ENCODE data around the gene MMS19. TPM values are rescaled to one million over a fixed set of nuclear protein-coding genes. Genes with fewer than 3 reads are reported as not detected.
"Not testable (repeated sequence)": the region's sequence is repeated elsewhere in the genome, so short reads cannot be mapped to it uniquely, and the experiment has no call there.

MMS19 gene
- total and polyA plus RNA-seq, 2 donors from 2014 or later, result 49.7 to 56.1 TPM

GRCh38 chr10:97474918-97475317, 23.3 kb downstream of the MMS19 start:
- no peak for FAIRE-seq
- H3K4me3 ChIP-seq (ENCODE audit: low read length in 3 of 3), result no peak overlapping the region
- TF ChIP-seq, protein P1, sequence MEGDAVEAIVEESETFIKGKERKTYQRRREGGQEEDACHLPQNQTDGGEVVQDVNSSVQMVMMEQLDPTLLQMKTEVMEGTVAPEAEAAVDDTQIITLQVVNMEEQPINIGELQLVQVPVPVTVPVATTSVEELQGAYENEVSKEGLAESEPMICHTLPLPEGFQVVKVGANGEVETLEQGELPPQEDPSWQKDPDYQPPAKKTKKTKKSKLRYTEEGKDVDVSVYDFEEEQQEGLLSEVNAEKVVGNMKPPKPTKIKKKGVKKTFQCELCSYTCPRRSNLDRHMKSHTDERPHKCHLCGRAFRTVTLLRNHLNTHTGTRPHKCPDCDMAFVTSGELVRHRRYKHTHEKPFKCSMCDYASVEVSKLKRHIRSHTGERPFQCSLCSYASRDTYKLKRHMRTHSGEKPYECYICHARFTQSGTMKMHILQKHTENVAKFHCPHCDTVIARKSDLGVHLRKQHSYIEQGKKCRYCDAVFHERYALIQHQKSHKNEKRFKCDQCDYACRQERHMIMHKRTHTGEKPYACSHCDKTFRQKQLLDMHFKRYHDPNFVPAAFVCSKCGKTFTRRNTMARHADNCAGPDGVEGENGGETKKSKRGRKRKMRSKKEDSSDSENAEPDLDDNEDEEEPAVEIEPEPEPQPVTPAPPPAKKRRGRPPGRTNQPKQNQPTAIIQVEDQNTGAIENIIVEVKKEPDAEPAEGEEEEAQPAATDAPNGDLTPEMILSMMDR (IDR thresholded peaks at IDR 0.05; ENCODE audit: borderline replicate concordance, extremely low read depth, insufficient read depth), result no peak
- no peak overlapping the region for H3K9ac ChIP-seq (ENCODE audit: low read length in 3 of 3)
- H3K27ac ChIP-seq (ENCODE audit: low read depth in 2 of 2, low read length in 2 of 2), result no peak overlapping the region
- no peaks in the 10 kb centered on the region for H3K4me1 ChIP-seq (ENCODE audit: control insufficient read depth in 2 of 3, insufficient read depth in 2 of 3, low read depth in 1 of 3, low read length in 3 of 3)
- no peaks in the 10 kb centered on the region for H3K9me3 ChIP-seq (ENCODE audit: control insufficient read depth in 2 of 3, insufficient read depth in 1 of 3, low read length in 3 of 3)
- no peaks in the 10 kb centered on the region for H3K27me3 ChIP-seq (ENCODE audit: control insufficient read depth, insufficient read depth, low read length)
- intact Hi-C loops (cut with DNase I), result no loop called here
- peaks cover 12 to 66% (median 43%) of the 10 kb centered on the region in 3 donors for H3K36me3 ChIP-seq (ENCODE audit: control insufficient read depth in 2 of 3, insufficient read depth in 3 of 3, low read length in 3 of 3)
- DNase-seq, result no peak

- FAIRE-seq; intact Hi-C loops (cut with DNase I): not testable (repeated sequence)
Measured at GRCh38 chr10:97468781-97469180, 29.4 kb downstream of the MMS19 start.

GRCh38 chr10:97468162-97468561, 30.1 kb downstream of the MMS19 start:
- no peaks in the 10 kb centered on the region for H3K9me3 ChIP-seq (ENCODE audit: control insufficient read depth in 2 of 3, insufficient read depth in 1 of 3, low read length in 3 of 3)
- FAIRE-seq (no peak), DNase-seq (no peak)
- no peak overlapping the region for H3K4me3 ChIP-seq (ENCODE audit: low read length in 3 of 3)
- no peak overlapping the region for H3K27ac ChIP-seq (ENCODE audit: low read depth in 2 of 2, low read length in 2 of 2)
- intact Hi-C loops (cut with DNase I), result no loop called here
- TF ChIP-seq, protein P1 (IDR thresholded peaks at IDR 0.05; ENCODE audit: borderline replicate concordance, extremely low read depth, insufficient read depth), result no peak
- H3K9ac ChIP-seq (ENCODE audit: low read length in 3 of 3), result no peak overlapping the region
- peaks cover 0 to 6% (median 0%) of the 10 kb centered on the region in 3 donors for H3K4me1 ChIP-seq (ENCODE audit: control insufficient read depth in 2 of 3, insufficient read depth in 2 of 3, low read depth in 1 of 3, low read length in 3 of 3)
- H3K27me3 ChIP-seq (ENCODE audit: control insufficient read depth, insufficient read depth, low read length), result no peaks in the 10 kb centered on the region
- H3K36me3 ChIP-seq (ENCODE audit: control insufficient read depth in 2 of 3, insufficient read depth in 3 of 3, low read length in 3 of 3), result peaks cover 21 to 49% (median 44%) of the 10 kb centered on the region in 3 donors

More at GRCh38 chr10:97468781-97469180, 29.4 kb downstream of the MMS19 start:
- not testable (repeated sequence) for H3K4me1 ChIP-seq (ENCODE audit: control insufficient read depth in 2 of 3, insufficient read depth in 2 of 3, low read depth in 1 of 3, low read length in 3 of 3); H3K4me3 ChIP-seq (ENCODE audit: low read length in 3 of 3); H3K9me3 ChIP-seq (ENCODE audit: control insufficient read depth in 2 of 3, insufficient read depth in 1 of 3, low read length in 3 of 3); H3K9ac ChIP-seq (ENCODE audit: low read length in 3 of 3); DNase-seq; H3K27ac ChIP-seq (ENCODE audit: low read depth in 2 of 2, low read length in 2 of 2); H3K27me3 ChIP-seq (ENCODE audit: control insufficient read depth, insufficient read depth, low read length)
- H3K36me3 ChIP-seq (ENCODE audit: control insufficient read depth in 2 of 3, insufficient read depth in 3 of 3, low read length in 3 of 3), result peaks cover 17 to 55% (median 45%) of the 10 kb centered on the region in 3 donors

DNA sequence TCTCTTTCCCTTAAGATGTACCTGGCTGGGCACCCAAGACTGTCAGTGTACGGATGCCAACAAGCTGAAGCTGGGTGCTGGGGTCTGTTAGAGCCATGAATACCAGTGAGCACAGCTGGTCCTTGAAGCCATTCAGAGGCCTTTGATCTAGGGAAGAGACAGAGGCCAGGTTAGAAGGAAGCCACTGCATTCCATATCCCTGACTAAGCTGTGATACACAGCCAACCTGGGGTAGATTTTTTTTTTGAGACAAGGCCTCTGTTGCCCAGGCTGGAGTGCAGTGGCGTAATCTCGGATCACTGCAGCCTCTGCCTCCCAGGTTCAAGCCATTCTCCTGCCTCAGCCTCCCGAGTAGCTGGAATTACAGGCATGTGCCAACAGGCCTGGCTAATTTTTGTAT, 31.5 kb downstream of the MMS19 start:
- intact Hi-C loops (cut with DNase I), result no loop called here

More for the DNA sequence above, 31.5 kb downstream of the MMS19 start:
- Histone ChIP-seq H3K9me3 (ENCODE audit: control insufficient read depth in 2 of 3, insufficient read depth in 1 of 3, low read length in 3 of 3) (no peaks in the 10 kb centered on the region), H3K9ac (ENCODE audit: low read length in 3 of 3) (no peak overlapping the region), H3K4me1 (ENCODE audit: control insufficient read depth in 2 of 3, insufficient read depth in 2 of 3, low read depth in 1 of 3, low read length in 3 of 3) (peaks cover 0 to 6% (median 0%) of the 10 kb centered on the region in 3 donors), H3K4me3 (ENCODE audit: low read length in 3 of 3) (no peak overlapping the region), H3K27me3 (ENCODE audit: control insufficient read depth, insufficient read depth, low read length) (no peaks in the 10 kb centered on the region), H3K36me3 (ENCODE audit: control insufficient read depth in 2 of 3, insufficient read depth in 3 of 3, low read length in 3 of 3) (peaks cover 26 to 60% (median 52%) of the 10 kb centered on the region in 3 donors), H3K27ac (ENCODE audit: low read depth in 2 of 2, low read length in 2 of 2) (no peak overlapping the region)
- TF ChIP-seq, protein P1 (IDR thresholded peaks at IDR 0.05; ENCODE audit: borderline replicate concordance, extremely low read depth, insufficient read depth), result no peak
- DNase-seq, result no peak
- no peak for FAIRE-seq
